IPS DF 19.7 (cell line): ENCODE results near the gene POLR2J3.
"Not testable (repeated sequence)": the region's sequence is repeated elsewhere in the genome, so short reads cannot be mapped to it uniquely, and the experiment has no call there.

Experiments used
- DNase-seq: peaks from one replicate; pipeline ENCODE4 v3.0.0-alpha.2; 2013; ENCODE audit warnings: low read depth, low spot score

POLR2J3 gene

DNA sequence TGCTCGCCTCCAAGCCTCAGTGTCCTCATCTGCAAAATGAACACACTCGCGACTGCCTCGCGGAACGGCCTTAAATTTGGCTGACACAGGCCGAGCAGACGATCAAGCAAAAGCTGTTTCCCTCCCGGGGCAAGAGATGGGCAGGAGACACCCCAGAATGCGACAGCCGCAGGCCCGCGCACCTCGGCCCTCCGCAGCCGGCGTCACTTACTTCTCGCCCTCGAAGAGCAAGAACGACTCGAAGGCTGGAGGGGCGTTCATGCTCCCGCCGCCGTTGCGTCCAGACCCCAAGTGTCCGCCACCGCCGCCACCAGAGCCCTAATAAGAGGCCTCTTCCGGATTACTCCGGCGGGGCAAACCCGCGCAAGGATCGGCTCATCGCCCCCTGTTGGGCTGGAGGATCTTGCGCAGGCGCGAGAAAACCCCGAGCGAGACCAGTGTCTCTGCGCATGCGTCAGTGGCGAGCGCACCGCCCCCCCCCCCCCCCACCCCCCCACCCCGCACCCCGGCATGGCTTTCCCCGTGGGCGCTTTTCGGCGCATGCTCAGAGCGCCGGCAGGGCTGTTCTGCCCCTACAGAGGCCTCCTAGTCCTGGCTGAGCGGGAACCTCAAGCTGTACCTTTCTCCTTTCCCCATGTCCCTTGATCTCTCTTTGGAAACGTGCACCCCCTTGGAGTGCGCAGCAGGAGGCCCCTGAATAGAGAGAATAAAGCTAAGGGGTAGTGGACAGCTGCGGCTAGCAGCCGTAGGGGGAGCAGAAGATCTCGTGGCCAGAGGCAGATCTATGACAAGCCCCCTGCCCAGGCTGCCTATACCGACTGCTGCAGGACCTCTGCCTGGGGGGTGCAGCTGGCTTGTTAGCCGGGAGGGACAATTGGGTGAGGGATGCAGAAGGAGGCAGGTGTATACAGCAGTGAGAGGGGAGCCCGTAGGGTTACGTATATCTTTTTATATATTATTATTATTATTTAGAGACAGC lies at the start of gene POLR2J3:
POLR2J3 (minus strand) TSS at position 323 of the 979 bp plus-strand sequence; CDS start at position 261, 62 bp downstream.
- peak; percentile 12 for DNase-seq

GRCh38 chr7:102618122-102618521 lies 45.7 kb upstream of the POLR2J3 start:
- DNase-seq: not testable (repeated sequence)

- DNase-seq: not testable (repeated sequence)
These were observed 44.2 kb upstream of the POLR2J3 start, which contains the start of gene RASA4 for GRCh38 chr7:102616507-102617125. RASA4 (minus strand) TSS chr7:102616756; CDS start chr7:102616689, 67 bp downstream.

DNA sequence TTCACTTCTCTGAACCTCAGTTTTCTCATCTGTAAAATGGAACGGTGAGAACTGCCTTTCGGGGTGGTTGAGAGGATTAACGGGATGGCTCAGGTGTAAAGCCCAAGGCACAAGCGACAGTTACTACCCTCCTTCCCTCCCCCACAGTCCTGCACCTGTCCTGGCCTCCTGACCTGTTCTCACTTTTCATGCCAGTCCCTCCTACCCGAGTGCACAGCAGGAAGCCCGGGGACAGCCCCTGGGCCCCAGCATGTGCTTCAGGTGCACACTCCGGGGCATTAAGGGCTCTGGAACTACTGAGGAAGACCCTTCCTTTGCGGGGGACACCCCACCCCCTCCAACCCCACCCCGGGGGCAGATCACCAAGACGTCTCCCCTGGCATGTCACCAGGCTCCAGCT lies 43.5 kb upstream of the POLR2J3 start:
- DNase-seq: not testable (repeated sequence)

GRCh38 chr7:102614873-102615272 lies 42.5 kb upstream of the POLR2J3 start:
- DNase-seq: not testable (repeated sequence)

- DNase-seq: not testable (repeated sequence)
These were observed 41.9 kb upstream of the POLR2J3 start for GRCh38 chr7:102614346-102614697.

- not testable (repeated sequence) for DNase-seq
These were observed 41.4 kb upstream of the POLR2J3 start for GRCh38 chr7:102613575-102614345.

GRCh38 chr7:102611675-102612325 lies 39.4 kb upstream of the POLR2J3 start:
- DNase-seq: not testable (repeated sequence)

- DNase-seq: not testable (repeated sequence)
These were observed 38.8 kb upstream of the POLR2J3 start for GRCh38 chr7:102611013-102611674.

DNA sequence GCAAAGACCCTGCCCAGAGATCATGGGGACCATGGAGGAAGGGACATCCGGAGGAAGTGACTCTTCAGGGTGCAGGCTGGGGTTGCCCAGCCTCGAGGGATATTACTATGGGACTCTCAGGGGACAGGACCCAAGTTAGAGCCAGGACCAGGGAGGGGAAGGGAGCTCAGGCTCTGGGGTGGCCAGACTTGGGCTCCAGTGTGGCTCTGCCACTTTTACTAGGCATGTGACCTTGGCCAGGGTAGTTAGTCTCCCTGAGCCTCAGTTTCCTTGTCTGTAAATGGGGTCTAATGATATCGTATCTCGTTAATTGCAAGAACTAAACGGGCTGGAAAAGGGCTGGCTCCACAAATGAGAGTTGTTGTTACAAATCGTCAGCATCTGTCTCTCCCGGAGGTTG lies 38.1 kb upstream of the POLR2J3 start:
- not testable (repeated sequence) for DNase-seq

DNA sequence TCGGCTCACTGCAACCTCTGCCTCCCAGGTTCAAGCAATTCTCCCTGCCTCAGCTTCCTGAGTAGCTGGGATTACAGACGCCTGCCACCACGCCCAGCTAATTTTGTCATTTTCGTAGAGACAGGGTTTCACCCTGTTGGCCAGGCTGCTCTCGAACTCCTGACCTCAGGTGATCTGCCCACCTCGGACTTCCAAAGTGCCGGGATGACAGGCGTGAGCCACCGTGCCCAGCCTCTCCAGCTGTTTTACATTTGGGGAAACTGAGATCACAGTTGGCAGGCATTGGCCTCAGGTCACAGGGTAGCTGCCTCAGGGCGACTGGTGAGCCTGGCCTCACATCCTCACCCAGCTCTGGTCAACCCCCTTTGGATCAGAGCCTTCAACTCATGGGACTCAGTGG lies 37.4 kb upstream of the POLR2J3 start:
- DNase-seq: not testable (repeated sequence)

GRCh38 chr7:102606848-102607247 lies 34.5 kb upstream of the POLR2J3 start:
- DNase-seq: not testable (repeated sequence)

DNA sequence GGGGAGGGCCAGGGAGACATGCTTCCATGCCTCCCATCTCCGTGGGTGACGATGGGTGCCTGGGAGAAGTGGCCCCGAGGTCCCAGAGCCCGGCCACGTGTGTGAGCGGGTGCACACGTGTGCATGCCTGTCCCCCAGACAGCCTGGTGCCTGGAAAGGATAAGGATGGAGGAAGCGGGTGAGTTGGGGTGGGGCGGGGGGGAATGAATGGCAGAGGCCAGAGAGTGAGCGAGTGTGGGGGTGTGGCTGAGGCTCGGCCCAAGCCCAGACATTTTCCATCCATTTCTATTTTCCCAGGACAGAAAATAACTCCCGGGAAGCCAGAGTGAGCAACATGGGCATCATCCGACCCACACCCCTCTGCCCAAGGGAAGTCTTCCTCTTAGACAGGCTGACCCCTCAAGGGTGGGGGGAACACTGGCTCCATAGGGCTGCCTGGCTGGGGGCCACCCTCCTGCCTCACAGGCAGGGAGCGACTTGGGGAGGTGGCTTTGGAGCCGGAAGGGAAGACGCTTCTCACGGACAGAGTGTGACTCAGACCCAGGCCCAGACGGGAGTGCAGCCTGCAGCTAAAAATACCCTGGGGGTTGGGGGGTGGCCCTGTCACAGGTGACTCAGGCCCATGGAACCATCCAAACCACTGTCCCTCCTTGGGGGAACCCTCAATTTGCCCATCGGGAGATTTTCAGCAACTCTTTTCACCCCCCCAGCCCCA lies 32.2 kb upstream of the POLR2J3 start:
- DNase-seq: not testable (repeated sequence)

DNA sequence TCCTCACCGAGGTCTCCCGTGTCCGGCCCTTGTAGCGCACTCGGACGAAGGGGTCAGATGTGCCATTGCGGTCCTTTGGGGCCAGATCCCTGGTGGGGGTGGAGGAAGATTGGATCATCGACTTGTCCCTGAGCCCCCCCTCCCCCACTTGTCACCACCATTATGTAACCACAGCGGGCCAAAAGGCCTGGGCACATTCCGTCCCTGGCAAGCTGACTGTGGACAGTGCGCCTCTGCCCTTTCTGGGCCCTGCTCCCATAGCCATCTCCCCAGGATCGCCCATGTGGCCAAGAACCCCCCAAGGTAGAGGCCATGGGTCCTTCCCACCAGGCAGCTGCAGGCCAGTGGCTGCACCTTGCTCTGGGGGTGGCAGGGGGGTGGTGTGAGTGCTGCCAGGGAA lies 29.9 kb upstream of the POLR2J3 start:
- not testable (repeated sequence) for DNase-seq

- DNase-seq: not testable (repeated sequence)
These were observed 27.3 kb upstream of the POLR2J3 start for GRCh38 chr7:102599699-102600098.

DNA sequence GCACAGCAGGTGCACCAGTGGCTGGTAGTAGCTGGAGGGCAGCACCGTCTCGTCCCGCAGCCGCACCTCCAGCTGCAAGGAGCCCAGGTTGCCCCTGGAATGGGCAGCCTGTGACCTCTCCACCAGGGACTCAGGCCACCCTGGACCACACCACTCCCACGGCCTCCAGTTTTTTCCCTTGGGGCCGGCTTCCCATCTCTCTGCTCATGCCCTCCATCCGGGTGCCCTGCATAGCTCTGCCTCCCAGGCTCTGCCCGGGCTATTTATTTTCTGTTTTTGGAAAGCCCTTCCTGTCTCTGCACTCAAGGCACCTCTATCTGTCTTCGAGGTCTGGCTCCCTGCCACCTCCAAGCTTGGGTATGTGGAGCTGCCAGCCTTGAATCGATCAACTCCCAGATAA lies 23.7 kb upstream of the POLR2J3 start:
- DNase-seq: not testable (repeated sequence)

DNA sequence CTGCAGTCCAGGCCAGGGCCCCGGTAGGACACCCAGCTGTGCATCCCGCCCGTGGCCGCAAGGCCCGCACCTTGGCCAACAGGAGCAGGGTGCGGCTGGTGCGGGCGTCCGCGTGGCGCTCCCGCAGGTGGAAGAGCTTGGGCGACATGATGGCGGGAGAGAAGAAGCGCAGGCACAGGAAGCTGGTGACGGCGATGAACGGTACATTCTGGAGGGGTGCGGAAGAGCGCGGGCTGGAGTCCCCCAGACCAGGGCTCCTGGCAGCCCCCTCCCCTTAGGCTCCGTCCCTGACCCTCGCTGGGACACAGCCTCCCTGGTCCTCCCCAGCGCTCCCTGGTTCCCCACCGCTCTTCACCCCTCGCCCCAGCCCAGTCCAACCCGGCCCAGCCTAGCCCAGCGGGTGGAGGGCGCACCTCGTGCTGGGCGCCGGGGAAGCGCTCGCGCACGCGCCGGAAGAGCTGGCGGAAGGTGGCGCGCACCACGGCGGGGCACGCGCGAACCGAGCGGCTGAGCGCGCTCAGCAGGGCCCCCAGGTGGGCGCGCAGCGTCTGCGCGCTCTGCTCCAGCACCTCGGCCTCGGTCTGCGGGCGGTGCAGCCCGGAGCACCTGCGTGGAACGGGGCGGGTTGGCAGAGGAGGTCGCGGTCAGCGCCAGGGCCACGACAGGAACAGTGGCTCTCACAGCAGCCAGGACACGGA lies 21.4 kb upstream of the POLR2J3 start:
- not testable (repeated sequence) for DNase-seq

- not testable (repeated sequence) for DNase-seq
These were observed 20.2 kb upstream of the POLR2J3 start for GRCh38 chr7:102592477-102593019.

GRCh38 chr7:102589857-102590256 lies 17.5 kb upstream of the POLR2J3 start:
- not testable (repeated sequence) for DNase-seq
